GM13976 (cell line): ENCODE data around the gene NCOR1.

Source experiments
- DNase-seq: peaks from one replicate; pipeline ENCODE4 v3.0.0; 2012; ENCODE audit warnings: low spot score
- in situ Hi-C: fragments of 300-500 bp; cut with MboI; formaldehyde crosslinking; loops from one replicate; pipeline ENCODE4 v1.12.0; 2022; ENCODE audit warnings: low sequenced_read_pairs, mixed read lengths, inconsistent platforms; ENCODE audit not compliant: unreplicated experiment
- TF ChIP-seq, protein P1 (sequence below): IDR thresholded peaks from 2 replicates; pipeline ENCODE4 v1.5.1; 2012; ENCODE audit warnings: borderline replicate concordance, mild to moderate bottlenecking; ENCODE audit not compliant: insufficient read depth; ENCODE audit errors: extremely low read depth, missing control alignments, control extremely low read depth

Gene NCOR1

DNA sequence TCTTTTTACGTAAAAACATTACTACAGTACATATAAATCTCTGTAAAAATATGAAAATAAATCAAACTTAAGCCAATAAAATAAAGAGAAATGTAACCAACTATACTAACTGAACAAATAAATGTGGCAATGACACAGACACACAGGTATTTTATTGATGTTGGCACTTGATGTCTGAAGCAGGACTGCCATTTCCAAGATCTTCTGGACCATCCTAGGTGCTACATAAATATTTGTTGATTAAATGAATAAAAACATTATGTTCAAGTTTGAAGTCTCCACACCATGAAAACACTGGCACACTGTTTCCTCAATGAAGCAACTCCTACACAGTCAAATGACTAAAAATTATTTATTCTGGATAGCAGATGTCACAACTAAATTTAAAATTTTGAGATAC is 106.9 kb downstream of the NCOR1 start:
- TF ChIP-seq, protein P1, sequence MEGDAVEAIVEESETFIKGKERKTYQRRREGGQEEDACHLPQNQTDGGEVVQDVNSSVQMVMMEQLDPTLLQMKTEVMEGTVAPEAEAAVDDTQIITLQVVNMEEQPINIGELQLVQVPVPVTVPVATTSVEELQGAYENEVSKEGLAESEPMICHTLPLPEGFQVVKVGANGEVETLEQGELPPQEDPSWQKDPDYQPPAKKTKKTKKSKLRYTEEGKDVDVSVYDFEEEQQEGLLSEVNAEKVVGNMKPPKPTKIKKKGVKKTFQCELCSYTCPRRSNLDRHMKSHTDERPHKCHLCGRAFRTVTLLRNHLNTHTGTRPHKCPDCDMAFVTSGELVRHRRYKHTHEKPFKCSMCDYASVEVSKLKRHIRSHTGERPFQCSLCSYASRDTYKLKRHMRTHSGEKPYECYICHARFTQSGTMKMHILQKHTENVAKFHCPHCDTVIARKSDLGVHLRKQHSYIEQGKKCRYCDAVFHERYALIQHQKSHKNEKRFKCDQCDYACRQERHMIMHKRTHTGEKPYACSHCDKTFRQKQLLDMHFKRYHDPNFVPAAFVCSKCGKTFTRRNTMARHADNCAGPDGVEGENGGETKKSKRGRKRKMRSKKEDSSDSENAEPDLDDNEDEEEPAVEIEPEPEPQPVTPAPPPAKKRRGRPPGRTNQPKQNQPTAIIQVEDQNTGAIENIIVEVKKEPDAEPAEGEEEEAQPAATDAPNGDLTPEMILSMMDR, result no peak
- in situ Hi-C loops, result no loop called here
- DNase-seq, result no peak

DNA sequence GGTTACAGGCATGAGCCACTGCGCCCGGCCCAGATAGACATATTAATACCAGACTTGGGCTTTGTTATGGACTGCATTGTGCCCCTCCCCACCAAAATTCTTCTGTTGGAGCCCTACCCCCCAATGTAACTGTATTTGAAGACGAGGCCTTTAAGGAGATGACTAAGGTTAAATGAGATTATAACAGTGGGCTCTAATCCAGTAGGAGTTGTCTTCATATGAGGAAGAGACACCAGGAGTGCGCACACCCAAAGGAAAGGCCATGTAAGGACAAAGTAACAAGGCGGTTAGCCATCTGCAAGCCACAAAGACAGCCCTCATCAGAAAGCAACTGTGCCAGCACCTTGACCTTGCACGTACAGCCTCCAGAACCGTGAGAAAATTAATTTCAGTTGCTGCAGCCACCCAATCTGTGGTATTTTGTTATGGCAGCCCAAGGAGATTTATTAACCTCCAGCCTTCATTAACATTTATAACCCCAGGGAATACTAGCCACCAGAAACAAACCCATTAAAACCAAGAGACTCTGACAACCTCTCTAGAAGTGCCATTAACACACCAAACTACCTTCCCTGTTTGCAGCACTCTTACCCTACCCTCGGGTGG is 108.1 kb downstream of the NCOR1 start:
- in situ Hi-C loops, result no loop called here
- TF ChIP-seq, protein P1, result no peak
- DNase-seq, result no peak

DNA sequence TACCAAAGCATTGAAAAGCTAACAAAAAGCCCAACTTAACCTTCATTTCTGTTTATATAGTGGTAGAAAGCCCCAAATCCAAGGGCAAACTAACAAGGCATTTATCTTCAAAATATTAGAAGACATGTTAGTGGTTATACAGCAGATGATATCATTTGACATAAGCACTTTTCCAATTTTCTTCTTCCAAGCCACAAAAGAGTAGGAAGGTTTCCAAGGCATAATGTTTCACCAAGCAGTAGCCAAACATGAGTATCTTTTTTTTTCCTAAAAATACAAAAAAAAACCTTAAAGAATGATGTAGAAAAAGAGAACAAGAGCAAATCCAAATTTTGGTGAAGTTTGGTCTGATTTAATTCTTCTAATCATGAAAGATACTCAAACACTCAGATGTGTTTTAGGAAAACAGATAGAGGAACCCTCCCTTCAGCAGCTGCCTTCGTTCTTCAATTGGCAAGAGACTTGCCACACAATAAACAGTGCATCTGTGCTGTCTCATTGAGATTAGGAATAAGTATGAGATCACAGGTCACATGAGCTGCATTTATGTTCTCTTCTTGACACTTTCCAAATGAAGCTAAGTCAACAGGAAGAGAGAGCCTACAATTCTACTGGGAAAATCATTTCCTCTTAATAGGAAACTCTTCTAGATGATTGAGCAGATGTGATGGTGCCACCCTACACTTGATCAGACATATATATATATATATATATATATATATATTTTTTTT is 109.0 kb downstream of the NCOR1 start:
- in situ Hi-C loops, result no loop called here
- DNase-seq, result no peak
- TF ChIP-seq, protein P1, result no peak

DNA sequence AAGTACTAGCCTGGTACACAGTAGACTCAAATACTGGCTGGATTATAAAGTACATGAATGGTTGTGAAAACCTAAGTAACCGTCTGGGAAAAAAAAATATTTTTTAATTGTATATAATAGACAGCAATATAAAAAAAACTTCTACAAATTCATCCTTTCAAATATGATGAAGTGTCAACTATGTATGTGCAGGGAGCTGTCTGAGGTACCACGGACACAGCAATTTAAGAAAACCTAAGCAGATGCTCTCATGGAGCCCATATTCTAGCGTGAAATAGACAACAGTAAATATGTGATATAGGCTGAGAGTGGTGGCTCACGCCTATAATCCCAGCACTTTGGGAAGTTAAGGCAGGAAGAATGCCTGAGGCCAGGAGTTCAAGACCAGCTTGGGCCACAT is 111.1 kb downstream of the NCOR1 start:
- in situ Hi-C loops, result no loop called here
- no peak for DNase-seq
- TF ChIP-seq, protein P1, result no peak

DNA sequence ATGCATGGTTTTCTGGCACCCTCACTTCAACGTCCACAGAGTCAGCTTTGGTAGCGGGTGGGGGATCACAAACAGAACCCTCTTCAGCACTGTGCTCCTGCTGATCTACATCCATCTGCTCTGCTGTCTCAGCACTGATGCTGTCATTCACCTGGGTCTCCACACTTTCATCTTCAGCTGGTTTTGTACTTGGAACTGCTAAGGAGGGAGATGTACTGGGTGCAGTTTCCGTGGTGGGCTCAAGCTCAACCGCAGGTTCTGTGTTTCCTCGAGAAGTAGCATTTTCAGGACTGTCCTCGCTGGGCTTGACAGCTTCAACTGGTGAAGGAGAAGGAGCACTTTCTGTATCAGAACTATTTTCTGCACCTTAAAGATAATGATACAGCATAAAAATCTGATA is 113.9 kb downstream of the NCOR1 start:
- no peak for DNase-seq
- TF ChIP-seq, protein P1, result no peak
- in situ Hi-C loops, result no loop called here

DNA sequence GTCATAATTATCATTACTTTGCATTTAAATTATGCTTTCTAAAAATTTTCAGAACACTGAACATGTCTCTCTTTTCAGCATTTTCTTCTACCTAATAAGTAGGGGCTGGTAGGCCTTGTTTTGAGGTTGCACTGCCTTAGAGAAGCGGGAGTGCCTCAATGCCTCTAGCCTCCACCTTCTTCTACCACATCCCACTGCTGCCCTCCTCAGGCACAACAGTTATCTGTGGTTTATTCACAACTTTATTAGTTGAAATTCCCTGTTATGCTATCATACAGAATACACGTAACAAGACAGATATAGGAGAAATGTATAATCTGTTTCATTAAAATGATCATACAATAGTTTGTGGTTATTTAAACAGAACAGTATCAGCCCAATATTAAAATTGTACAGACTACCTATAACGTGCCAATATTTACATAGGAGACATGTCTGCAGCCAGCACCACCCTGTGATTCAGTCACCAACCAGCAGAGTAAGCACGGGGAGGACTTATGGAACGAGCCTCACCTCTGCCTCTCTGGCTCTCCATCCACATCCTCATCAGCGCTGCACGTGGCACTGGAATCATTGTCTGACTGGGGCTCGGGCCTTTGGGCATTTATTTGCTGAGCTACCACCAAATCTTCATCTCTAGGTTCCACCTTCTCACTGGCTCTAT is 114.5 kb downstream of the NCOR1 start:
- in situ Hi-C loops, result no loop called here
- TF ChIP-seq, protein P1, result no peak
- DNase-seq, result no peak
